Neuronal stem cell (in vitro differentiated cells): ENCODE data around the gene KRT222.

ENCODE experiments used
- DNase-seq: peaks from one replicate; pipeline ENCODE4 v3.0.0-alpha.2; 2013; ENCODE audit warnings: low spot score
- H2AFZ ChIP-seq: one replicate; pipeline ENCODE4 v1.6.1; 2013; ENCODE audit warnings: mild to moderate bottlenecking, low read length, inconsistent platforms
- H2AK5ac ChIP-seq: 2 replicates; pipeline ENCODE4 v1.6.1; 2013; ENCODE audit warnings: low read depth, mild to moderate bottlenecking, inconsistent platforms, low read length, moderate library complexity, mixed read lengths
- H2BK120ac ChIP-seq: 2 replicates; pipeline ENCODE4 v1.6.1; 2013; ENCODE audit warnings: low read depth, mild to moderate bottlenecking, inconsistent platforms, low read length, moderate library complexity, mixed read lengths
- H2BK12ac ChIP-seq: one replicate; pipeline ENCODE4 v1.6.1; 2013; ENCODE audit warnings: low read length, inconsistent platforms
- H2BK15ac ChIP-seq: 2 replicates; pipeline ENCODE4 v1.6.1; 2013; ENCODE audit warnings: mild to moderate bottlenecking, low read length, inconsistent platforms, mixed read lengths
- H2BK5ac ChIP-seq: one replicate; pipeline ENCODE4 v1.6.1; 2013; ENCODE audit warnings: inconsistent platforms, mild to moderate bottlenecking, low read length, moderate library complexity
- H3K14ac ChIP-seq: one replicate; pipeline ENCODE4 v1.6.1; 2013; ENCODE audit warnings: low read length, inconsistent platforms
- H3K18ac ChIP-seq: 2 replicates; pipeline ENCODE4 v1.6.1; 2013; ENCODE audit warnings: low read length, inconsistent platforms
- H3K23ac ChIP-seq: 2 replicates; pipeline ENCODE4 v1.6.1; 2013; ENCODE audit warnings: low read depth, mild to moderate bottlenecking, mixed read lengths, low read length, inconsistent platforms; ENCODE audit not compliant: poor library complexity
- H3K27ac ChIP-seq: replicated peaks from 3 replicates; pipeline ENCODE4 v1.5.1; 2013; ENCODE audit warnings: low read length, inconsistent platforms
- H3K27me3 ChIP-seq, 3 experiments: 2 replicates each; pipeline ENCODE4 v1.6.1; 2013; ENCODE audit warnings: low read length in 3 of 3, mild to moderate bottlenecking in 2 of 3, inconsistent platforms in 1 of 3, low read depth in 1 of 3, mixed read lengths in 1 of 3, moderate library complexity in 1 of 3; ENCODE audit not compliant: control insufficient read depth in 3 of 3, insufficient read depth in 3 of 3
- H3K36me3 ChIP-seq, 2 donors: replicated peaks in 1 of 2; 2 replicates each; pipeline ENCODE4 v1.6.1; 2013; ENCODE audit warnings: low read length in 2 of 2; ENCODE audit not compliant: control insufficient read depth in 2 of 2, insufficient read depth in 2 of 2
- H3K4ac ChIP-seq: 2 replicates; pipeline ENCODE4 v1.6.1; 2013; ENCODE audit warnings: inconsistent platforms, mild to moderate bottlenecking, low read length, moderate library complexity
- H3K4me1 ChIP-seq, 2 donors: 1 replicate in 1 of 2; 2 replicates in 1 of 2; pipeline ENCODE4 v1.6.1; 2013; ENCODE audit warnings: low read length in 2 of 2, low read depth in 1 of 2; ENCODE audit not compliant: control insufficient read depth in 2 of 2, insufficient read depth in 1 of 2
- H3K4me2 ChIP-seq: one replicate; pipeline ENCODE4 v1.6.1; 2013; ENCODE audit warnings: mild to moderate bottlenecking, low read length, inconsistent platforms; ENCODE audit not compliant: insufficient read depth, poor library complexity, severe bottlenecking
- H3K4me3 ChIP-seq, 2 donors: 2 replicates each; pipeline ENCODE4 v1.5.1; 2013; ENCODE audit warnings: low read length in 2 of 2, mild to moderate bottlenecking in 2 of 2, inconsistent platforms in 1 of 2, moderate library complexity in 1 of 2
- H3K79me1 ChIP-seq: one replicate; pipeline ENCODE4 v1.6.1; 2013; ENCODE audit warnings: low read depth, mild to moderate bottlenecking, inconsistent platforms, low read length, moderate library complexity
- H3K9ac ChIP-seq: one replicate; pipeline ENCODE4 v1.6.1; 2013; ENCODE audit warnings: mild to moderate bottlenecking, low read depth, low read length, inconsistent platforms; ENCODE audit not compliant: poor library complexity
- H3K9me3 ChIP-seq, 2 donors: replicated peaks in 1 of 2; 2 replicates each; pipeline versions ENCODE3 to v1.6.1; 2013; ENCODE audit warnings: low read length in 2 of 2, mild to moderate bottlenecking in 2 of 2, inconsistent platforms in 1 of 2, low read depth in 1 of 2, mixed read lengths in 1 of 2, moderate library complexity in 1 of 2; ENCODE audit not compliant: control insufficient read depth in 2 of 2, insufficient read depth in 1 of 2
- H4K8ac ChIP-seq: one replicate; pipeline ENCODE4 v1.6.1; 2013; ENCODE audit warnings: low read depth, mild to moderate bottlenecking, inconsistent platforms, low read length, moderate library complexity
- H4K91ac ChIP-seq: one replicate; pipeline ENCODE4 v1.6.1; 2013; ENCODE audit warnings: low read length, low read depth, mild to moderate bottlenecking, inconsistent platforms; ENCODE audit not compliant: poor library complexity
- WGBS, 2 donors: extraction: QIAGEN DNeasy Blood & Tissue Kit; methylation state at CpG; one replicate each; pipeline ENCODE4 v1.1.7; 2013; ENCODE audit warnings: missing lambda C conversion rate in 2 of 2, mixed read lengths in 1 of 2; ENCODE audit not compliant: insufficient read length in 2 of 2, insufficient replicate concordance in 1 of 2; ENCODE audit errors: extremely low coverage in 2 of 2; 5-methylcytosine and 5-hydroxymethylcytosine counted together

KRT222 gene

GRCh38 chr17:40623419-40624210, 41.4 kb downstream of the KRT222 start:
- no peaks in the 10 kb centered on the region for H3K9me3 ChIP-seq
- H3K27me3 ChIP-seq = peaks cover 0 to 7% (median 0%) of the 10 kb centered on the region in 3 experiments
- no peak overlapping the region for H3K27ac ChIP-seq
- H4K8ac ChIP-seq = no peak overlapping the region
- no peak overlapping the region for H2AK5ac ChIP-seq
- no peak overlapping the region for H3K4ac ChIP-seq
- H3K9ac ChIP-seq = no peak overlapping the region
- no peak overlapping the region for H3K4me3 ChIP-seq
- no CpG with 5 or more reads among the region's 12 CpGs for WGBS, 2 donors
- H2AFZ ChIP-seq = no peak overlapping the region
- no peak overlapping the region for H3K4me2 ChIP-seq
- no peak overlapping the region for H4K91ac ChIP-seq
- H2BK15ac ChIP-seq = no peak overlapping the region
- no peak overlapping the region for H3K23ac ChIP-seq
- no peak overlapping the region for H3K14ac ChIP-seq
- H3K36me3 ChIP-seq = peaks cover 4 to 20% of the 10 kb centered on the region in 2 donors
- no peak for DNase-seq
- no peak overlapping the region for H2BK12ac ChIP-seq
- peaks cover 0 to 2% of the 10 kb centered on the region in 2 donors for H3K4me1 ChIP-seq
- H3K79me1 ChIP-seq = no peaks in the 10 kb centered on the region
- H2BK120ac ChIP-seq = no peak overlapping the region
- no peak overlapping the region for H3K18ac ChIP-seq
- no peak overlapping the region for H2BK5ac ChIP-seq

GRCh38 chr17:40622509-40622928, 42.5 kb downstream of the KRT222 start:
- no peak overlapping the region for H3K9ac ChIP-seq
- no peak overlapping the region for H2BK15ac ChIP-seq
- H3K4me1 ChIP-seq = peaks cover 0 to 2% of the 10 kb centered on the region in 2 donors
- H3K4ac ChIP-seq = no peak overlapping the region
- no peak overlapping the region for H4K91ac ChIP-seq
- H3K36me3 ChIP-seq = peaks cover 0 to 9% of the 10 kb centered on the region in 2 donors
- no CpG with 5 or more reads among the region's 3 CpGs for WGBS, 2 donors
- H3K18ac ChIP-seq = no peak overlapping the region
- peaks cover 0 to 16% (median 0%) of the 10 kb centered on the region in 3 experiments for H3K27me3 ChIP-seq
- H2BK120ac ChIP-seq = no peak overlapping the region
- H2AFZ ChIP-seq = no peak overlapping the region
- H2BK5ac ChIP-seq = no peak overlapping the region
- H3K23ac ChIP-seq = no peak overlapping the region
- DNase-seq = no peak
- no peak overlapping the region for H3K27ac ChIP-seq
- H2AK5ac ChIP-seq = no peak overlapping the region
- H3K79me1 ChIP-seq = no peaks in the 10 kb centered on the region
- H3K4me3 ChIP-seq = no peak overlapping the region
- no peak overlapping the region for H2BK12ac ChIP-seq
- H3K4me2 ChIP-seq = no peak overlapping the region
- H3K9me3 ChIP-seq = no peaks in the 10 kb centered on the region
- H3K14ac ChIP-seq = no peak overlapping the region
- H4K8ac ChIP-seq = no peak overlapping the region

- no peak overlapping the region for H4K8ac ChIP-seq
- H2BK12ac ChIP-seq = no peak overlapping the region
- no peak overlapping the region for H3K27ac ChIP-seq
- peaks cover 0 to 26% (median 0%) of the 10 kb centered on the region in 3 experiments for H3K27me3 ChIP-seq
- no peak overlapping the region for H2BK120ac ChIP-seq
- no peak overlapping the region for H3K4me2 ChIP-seq
- no peak for DNase-seq
- H3K4ac ChIP-seq = no peak overlapping the region
- no peak overlapping the region for H2BK5ac ChIP-seq
- no peak overlapping the region for H3K23ac ChIP-seq
- H3K4me1 ChIP-seq = peaks cover 0 to 2% of the 10 kb centered on the region in 2 donors
- no peak overlapping the region for H3K4me3 ChIP-seq
- no peak overlapping the region for H2BK15ac ChIP-seq
- no peak overlapping the region for H3K9ac ChIP-seq
- no peak overlapping the region for H2AK5ac ChIP-seq
- no peak overlapping the region for H3K18ac ChIP-seq
- H3K14ac ChIP-seq = no peak overlapping the region
- no peaks in the 10 kb centered on the region for H3K9me3 ChIP-seq
- no CpG with 5 or more reads among the region's 8 CpGs for WGBS, 2 donors
- no peak overlapping the region for H2AFZ ChIP-seq
- no peaks in the 10 kb centered on the region for H3K79me1 ChIP-seq
- no peaks in the 10 kb centered on the region for H3K36me3 ChIP-seq
- H4K91ac ChIP-seq = no peak overlapping the region
Observed at GRCh38 chr17:40621578-40621977, 43.4 kb downstream of the KRT222 start.

GRCh38 chr17:40621019-40621418, 44.0 kb downstream of the KRT222 start:
- Histone ChIP-seq H3K27ac (no peak overlapping the region), H3K79me1 (no peaks in the 10 kb centered on the region), H2BK5ac (no peak overlapping the region), H3K27me3 (peaks cover 0 to 31% (median under 1%) of the 10 kb centered on the region in 3 experiments), H3K9me3 (no peaks in the 10 kb centered on the region), H2AFZ (no peak overlapping the region), H2BK12ac (no peak overlapping the region), H3K4me1 (peaks cover 0 to 3% of the 10 kb centered on the region in 2 donors), H2BK15ac (no peak overlapping the region), H4K91ac (no peak overlapping the region), H3K4me2 (no peak overlapping the region), H3K18ac (no peak overlapping the region), H3K23ac (no peak overlapping the region), H3K4ac (no peak overlapping the region), H4K8ac (no peak overlapping the region), H3K9ac (no peak overlapping the region), H2AK5ac (no peak overlapping the region), H3K4me3 (no peak overlapping the region), H2BK120ac (no peak overlapping the region), H3K14ac (no peak overlapping the region), H3K36me3 (no peaks in the 10 kb centered on the region)
- no peak for DNase-seq
- WGBS, 2 donors = no CpG with 5 or more reads among the region's 6 CpGs
